ENCODE results near the gene CRACDL.
"Not testable (repeated sequence)": the region's sequence is repeated elsewhere in the genome, so short reads cannot be mapped to it uniquely, and the experiment has no call there.

Gene CRACDL

GRCh38 chr2:98892871-98893270 is 43.2 kb downstream of the CRACDL start:
- DNase-seq (ENCODE audit: insufficient read length) (no peak), FAIRE-seq (no peak)
- TF ChIP-seq POLR2AphosphoS5 (IDR thresholded peaks at IDR 0.05; ENCODE audit: low read depth, low read length) (no peak), TAF1 (IDR thresholded peaks at IDR 0.05; ENCODE audit: borderline replicate concordance, low read depth, low read length) (no peak), POLR2A (IDR thresholded peaks at IDR 0.05; ENCODE audit: low read depth, low read length) (no peak)

DNA sequence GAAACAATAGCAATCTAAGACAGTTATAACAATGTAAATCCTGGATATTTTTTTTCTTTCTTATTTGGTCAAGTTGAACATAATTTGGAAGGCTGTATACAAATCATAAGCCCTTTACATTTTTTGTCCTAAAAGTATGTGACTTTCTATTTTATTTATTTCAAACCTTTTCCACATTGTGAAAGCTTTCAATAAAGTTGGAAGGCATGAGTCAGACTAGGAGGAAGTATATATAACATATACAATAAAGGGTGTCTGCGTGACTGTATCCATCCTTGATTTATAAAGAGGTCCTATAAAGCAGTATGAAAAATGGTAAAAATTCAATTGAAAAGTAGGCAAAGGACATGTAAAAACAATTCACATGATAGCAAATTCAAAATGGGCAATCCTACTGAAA is 44.4 kb downstream of the CRACDL start:
- DNase-seq (ENCODE audit: insufficient read length), result no peak
- TF ChIP-seq TAF1 (IDR thresholded peaks at IDR 0.05; ENCODE audit: borderline replicate concordance, low read depth, low read length) (no peak), POLR2A (IDR thresholded peaks at IDR 0.05; ENCODE audit: low read depth, low read length) (no peak), POLR2AphosphoS5 (IDR thresholded peaks at IDR 0.05; ENCODE audit: low read depth, low read length) (no peak)
- FAIRE-seq, result no peak

- FAIRE-seq (no peak), DNase-seq (ENCODE audit: insufficient read length) (no peak)
- TF ChIP-seq POLR2AphosphoS5 (IDR thresholded peaks at IDR 0.05; ENCODE audit: low read depth, low read length) (no peak), POLR2A (IDR thresholded peaks at IDR 0.05; ENCODE audit: low read depth, low read length) (no peak), TAF1 (IDR thresholded peaks at IDR 0.05; ENCODE audit: borderline replicate concordance, low read depth, low read length) (no peak)
Measured at GRCh38 chr2:98886066-98886554, 49.9 kb downstream of the CRACDL start.

GRCh38 chr2:98884658-98885057 is 51.4 kb downstream of the CRACDL start:
- TF ChIP-seq POLR2A (IDR thresholded peaks at IDR 0.05; ENCODE audit: low read depth, low read length), result no peak
- no peak for TF ChIP-seq TAF1 (IDR thresholded peaks at IDR 0.05; ENCODE audit: borderline replicate concordance, low read depth, low read length)
- no peak for TF ChIP-seq POLR2AphosphoS5 (IDR thresholded peaks at IDR 0.05; ENCODE audit: low read depth, low read length)
- no peak for FAIRE-seq

DNA sequence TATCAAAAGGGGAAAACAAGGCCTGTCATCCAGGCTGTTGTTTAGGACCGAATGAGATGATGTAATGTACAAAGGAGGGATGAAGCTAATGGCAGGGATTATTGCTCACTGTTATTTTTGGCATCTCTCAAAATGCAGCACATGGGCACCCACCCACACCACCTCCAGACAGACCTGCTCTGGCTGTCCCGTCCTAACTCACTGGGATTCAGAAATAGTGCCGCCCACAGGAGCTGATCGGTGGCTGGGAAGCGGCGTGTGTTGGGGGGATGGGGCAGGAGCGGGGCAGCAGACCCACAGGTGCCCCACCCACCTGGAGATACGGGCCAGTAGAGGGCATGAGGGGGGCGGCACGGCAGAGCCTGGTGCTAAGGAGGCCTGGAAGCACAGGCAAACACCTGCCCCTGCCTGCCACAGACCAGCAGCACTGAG is 52.2 kb downstream of the CRACDL start:
- DNase-seq (ENCODE audit: insufficient read length), result no peak
- FAIRE-seq, result no peak
- TF ChIP-seq TAF1 (IDR thresholded peaks at IDR 0.05; ENCODE audit: borderline replicate concordance, low read depth, low read length) (no peak), POLR2AphosphoS5 (IDR thresholded peaks at IDR 0.05; ENCODE audit: low read depth, low read length) (no peak), POLR2A (IDR thresholded peaks at IDR 0.05; ENCODE audit: low read depth, low read length) (no peak)

More at GRCh38 chr2:98884658-98885057, 51.4 kb downstream of the CRACDL start:
- DNase-seq (ENCODE audit: insufficient read length), result no peak

- TF ChIP-seq POLR2AphosphoS5 (IDR thresholded peaks at IDR 0.05; ENCODE audit: low read depth, low read length) (no peak), POLR2A (IDR thresholded peaks at IDR 0.05; ENCODE audit: low read depth, low read length) (no peak), TAF1 (IDR thresholded peaks at IDR 0.05; ENCODE audit: borderline replicate concordance, low read depth, low read length) (no peak)
- DNase-seq (ENCODE audit: insufficient read length) (no peak), FAIRE-seq (no peak)
Measured at GRCh38 chr2:98882971-98883779, 52.9 kb downstream of the CRACDL start.

DNA sequence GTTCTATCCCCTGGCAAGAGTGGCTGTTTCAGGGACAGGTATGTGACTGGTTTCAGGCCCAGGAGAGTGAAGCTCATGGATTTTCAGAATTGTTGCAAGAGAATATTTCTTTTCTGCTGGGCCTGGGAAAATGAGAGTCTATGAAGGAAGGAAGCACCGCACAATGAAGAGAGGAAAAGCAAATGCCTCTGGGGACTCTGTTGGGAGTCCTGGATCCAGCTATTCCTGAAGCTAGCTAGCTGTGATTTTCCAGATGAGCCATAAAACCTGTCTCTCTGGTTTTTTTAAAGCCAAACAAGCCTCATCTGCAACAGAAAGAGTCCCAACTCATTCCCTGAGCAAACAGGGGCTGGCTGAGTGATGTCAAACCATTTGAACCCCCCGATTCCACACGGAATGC is 53.7 kb downstream of the CRACDL start:
- FAIRE-seq (no peak), DNase-seq (ENCODE audit: insufficient read length) (no peak)
- TF ChIP-seq POLR2AphosphoS5 (IDR thresholded peaks at IDR 0.05; ENCODE audit: low read depth, low read length) (no peak), TAF1 (IDR thresholded peaks at IDR 0.05; ENCODE audit: borderline replicate concordance, low read depth, low read length) (no peak), POLR2A (IDR thresholded peaks at IDR 0.05; ENCODE audit: low read depth, low read length) (no peak)

GRCh38 chr2:98881153-98881650 is 54.8 kb downstream of the CRACDL start:
- no peak for TF ChIP-seq TAF1 (IDR thresholded peaks at IDR 0.05; ENCODE audit: borderline replicate concordance, low read depth, low read length)
- TF ChIP-seq POLR2A (IDR thresholded peaks at IDR 0.05; ENCODE audit: low read depth, low read length), result no peak
- no peak for TF ChIP-seq POLR2AphosphoS5 (IDR thresholded peaks at IDR 0.05; ENCODE audit: low read depth, low read length)
- DNase-seq (ENCODE audit: insufficient read length) (no peak), FAIRE-seq (no peak)

GRCh38 chr2:98880266-98881152 is 55.5 kb downstream of the CRACDL start:
- DNase-seq (ENCODE audit: insufficient read length) (no peak), FAIRE-seq (no peak)
- TF ChIP-seq POLR2A (IDR thresholded peaks at IDR 0.05; ENCODE audit: low read depth, low read length), result no peak
- no peak for TF ChIP-seq TAF1 (IDR thresholded peaks at IDR 0.05; ENCODE audit: borderline replicate concordance, low read depth, low read length)
- no peak for TF ChIP-seq POLR2AphosphoS5 (IDR thresholded peaks at IDR 0.05; ENCODE audit: low read depth, low read length)

DNA sequence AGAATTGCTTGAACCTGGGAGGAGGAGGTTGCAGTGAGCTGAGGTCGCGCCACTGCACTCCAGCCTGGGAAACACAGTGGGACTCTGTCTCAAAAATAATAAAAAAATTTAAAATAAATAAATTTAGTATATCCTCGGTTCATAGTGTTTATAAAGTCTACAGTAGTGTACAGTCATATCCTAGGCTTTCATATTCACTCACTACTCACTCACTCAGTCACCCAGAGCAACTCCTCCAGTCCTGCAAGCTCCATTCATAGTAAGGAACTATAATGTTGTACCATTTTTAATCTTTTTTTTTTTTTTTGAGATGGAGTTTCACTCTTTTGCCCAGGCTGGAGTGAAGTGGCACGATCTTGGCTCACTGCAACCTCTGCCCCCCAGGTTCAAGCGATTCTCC is 58.4 kb downstream of the CRACDL start:
- FAIRE-seq, result not testable (repeated sequence)

DNA sequence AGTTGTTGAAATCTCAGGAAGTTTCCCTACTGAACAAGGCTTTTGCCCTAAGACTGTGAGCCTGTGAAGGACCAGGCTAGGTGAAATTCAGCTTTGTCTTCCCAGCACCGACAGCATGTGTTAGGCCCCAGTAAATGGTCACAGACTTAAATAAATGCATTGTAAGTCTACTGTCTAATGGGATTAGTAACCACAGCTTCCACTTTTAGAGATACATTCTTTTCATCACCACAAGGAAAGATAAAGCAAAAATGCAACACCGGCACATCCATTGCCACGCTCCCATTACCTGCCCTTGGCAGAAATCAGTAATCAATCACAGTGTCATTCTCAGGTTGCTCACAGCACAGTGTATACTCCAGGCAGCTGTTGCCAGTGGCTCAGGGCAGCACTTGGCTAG is 59.3 kb downstream of the CRACDL start:
- FAIRE-seq, result no peak
- no peak for TF ChIP-seq TAF1 (IDR thresholded peaks at IDR 0.05; ENCODE audit: borderline replicate concordance, low read depth, low read length)
- no peak for TF ChIP-seq POLR2AphosphoS5 (IDR thresholded peaks at IDR 0.05; ENCODE audit: low read depth, low read length)
- no peak for TF ChIP-seq POLR2A (IDR thresholded peaks at IDR 0.05; ENCODE audit: low read depth, low read length)

More for the DNA sequence above, 58.4 kb downstream of the CRACDL start:
- DNase-seq (ENCODE audit: insufficient read length), result not testable (repeated sequence)

More for the DNA sequence above, 59.3 kb downstream of the CRACDL start:
- no peak for DNase-seq (ENCODE audit: insufficient read length)

Data from GM12892 (cell line).